IPS-NIHi7 (cell line): ENCODE data around the gene GLP1R.

Experiments used
- DNase-seq: peaks from one replicate; pipeline ENCODE4 v3.0.0; 2012; ENCODE audit warnings: mixed read lengths; ENCODE audit errors: extremely low spot score

Gene GLP1R

GRCh38 chr6:39048481-39049399 lies at the start of gene GLP1R:
Gene GLP1R, plus strand, starts transcription at chr6:39048781. Its CDS starts 60 bp downstream, at chr6:39048841.
- DNase-seq: peak; percentile 71

DNA sequence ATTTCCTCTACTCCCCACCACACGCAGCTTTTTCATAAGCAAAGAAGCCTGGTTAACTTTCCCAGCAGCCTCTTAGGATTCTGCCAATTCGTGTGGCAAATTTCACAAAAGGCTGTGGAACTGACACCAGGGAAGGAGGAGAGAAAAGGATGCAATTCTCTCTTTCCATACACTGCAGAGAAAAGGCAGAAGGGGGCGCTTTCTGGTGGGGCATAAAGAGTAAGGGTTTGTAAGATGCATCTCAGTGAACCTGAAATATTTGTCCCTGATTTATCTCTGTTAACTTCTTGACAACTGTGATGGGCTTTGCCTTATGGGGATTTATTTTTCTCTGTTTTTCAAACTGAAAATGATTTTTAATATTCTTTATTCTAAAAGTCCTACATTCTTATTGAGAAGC lies 45.5 kb upstream of the GLP1R start:
- DNase-seq: peak; percentile 53

GRCh38 chr6:39003492-39003891 lies 45.1 kb upstream of the GLP1R start:
- no peak for DNase-seq

DNA sequence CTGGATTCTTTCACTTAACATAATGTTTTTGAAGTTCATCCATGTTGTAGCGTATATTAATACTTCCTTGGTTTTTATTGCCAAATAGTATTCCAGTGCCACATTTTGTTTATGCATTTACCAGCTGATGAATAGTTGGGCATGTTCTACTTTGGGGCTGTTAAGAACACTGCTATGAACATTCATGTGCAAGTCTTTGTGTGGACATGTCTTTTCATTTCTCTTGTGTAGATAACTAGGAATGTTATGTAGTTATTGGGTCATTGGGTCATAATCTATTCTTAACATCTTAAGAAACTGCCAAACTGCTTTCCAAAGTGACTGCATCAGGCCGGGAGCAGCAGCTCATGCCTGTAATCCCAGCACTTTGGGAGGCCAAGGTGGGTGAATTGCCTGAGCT lies 43.8 kb upstream of the GLP1R start:
- DNase-seq: no peak

DNA sequence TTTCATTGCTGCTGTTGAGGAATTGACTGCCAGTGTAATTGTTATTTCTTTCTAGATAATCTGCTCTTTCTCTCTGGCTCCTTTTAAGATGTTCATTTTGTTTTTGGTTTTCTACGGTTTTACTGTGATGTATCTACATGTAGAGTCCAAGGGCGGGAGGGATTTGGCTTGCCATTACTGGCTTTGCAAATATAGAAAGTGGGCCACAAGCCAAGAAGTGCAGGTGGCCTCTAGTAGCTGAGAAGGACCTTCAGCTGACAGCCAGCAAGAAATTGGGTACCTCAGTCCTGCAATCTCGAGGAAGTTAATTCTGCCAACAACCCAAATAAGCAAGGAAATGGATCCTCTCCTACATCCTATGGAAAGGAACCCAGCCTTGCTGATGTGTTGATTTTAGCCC lies 42.8 kb upstream of the GLP1R start:
- DNase-seq: no peak

GRCh38 chr6:39007575-39007974 lies 41.0 kb upstream of the GLP1R start:
- DNase-seq: no peak

- DNase-seq: no peak
Observed at GRCh38 chr6:39008737-39009136, 39.8 kb upstream of the GLP1R start.

- DNase-seq: no peak
Observed at GRCh38 chr6:39009476-39009875, 39.1 kb upstream of the GLP1R start.

DNA sequence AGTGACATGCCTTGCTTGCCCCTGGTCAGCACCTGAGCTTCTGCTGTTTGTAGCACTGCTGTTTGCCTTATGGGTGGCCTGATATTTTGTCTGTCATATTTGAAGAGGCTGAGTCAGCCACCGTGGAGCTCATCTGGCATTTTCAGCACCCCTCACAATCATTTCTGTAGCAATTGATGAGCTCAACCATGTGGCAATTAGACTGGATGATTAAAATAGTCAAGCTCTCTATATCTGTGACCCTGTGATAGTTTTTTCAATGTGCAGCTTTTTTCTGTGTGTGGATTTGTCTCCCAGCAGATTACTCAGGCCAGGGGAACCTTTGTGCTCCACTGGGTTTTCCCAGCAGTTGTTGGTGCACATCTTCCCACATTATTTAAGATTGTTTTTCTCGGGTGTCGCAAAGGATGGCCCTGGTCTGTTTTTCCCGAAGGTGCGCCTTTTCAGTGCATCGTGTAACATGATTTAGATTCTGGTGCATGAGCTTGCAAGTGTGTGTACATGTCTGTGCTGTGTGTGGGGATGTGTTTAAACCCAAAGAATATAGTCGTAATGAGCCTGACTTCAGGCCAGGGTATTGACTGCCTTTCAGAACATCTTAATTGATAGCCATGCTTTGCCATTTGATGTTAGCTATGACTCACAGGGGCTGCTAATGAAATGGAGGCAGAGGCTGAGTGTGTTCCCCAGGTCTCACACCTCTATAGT lies 31.6 kb upstream of the GLP1R start:
- DNase-seq: no peak

DNA sequence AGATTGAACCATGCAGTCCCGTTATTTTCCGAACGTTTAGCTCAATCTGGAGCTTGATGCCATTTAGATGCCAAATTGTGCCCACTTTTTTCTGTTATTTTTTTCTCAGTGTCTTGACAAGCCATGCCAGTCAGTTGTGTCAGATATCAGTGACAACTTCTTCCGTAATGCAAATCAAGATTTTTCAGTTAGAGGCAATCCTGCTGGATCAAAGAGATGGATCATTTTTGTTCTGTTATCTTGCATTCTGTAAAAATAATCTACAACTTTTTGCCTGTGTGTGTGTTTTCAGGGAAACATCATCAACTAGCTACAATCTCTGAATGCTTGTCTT lies 31.1 kb upstream of the GLP1R start:
- no peak for DNase-seq

- DNase-seq: no peak
Observed at GRCh38 chr6:39018103-39018502, 30.5 kb upstream of the GLP1R start.

DNA sequence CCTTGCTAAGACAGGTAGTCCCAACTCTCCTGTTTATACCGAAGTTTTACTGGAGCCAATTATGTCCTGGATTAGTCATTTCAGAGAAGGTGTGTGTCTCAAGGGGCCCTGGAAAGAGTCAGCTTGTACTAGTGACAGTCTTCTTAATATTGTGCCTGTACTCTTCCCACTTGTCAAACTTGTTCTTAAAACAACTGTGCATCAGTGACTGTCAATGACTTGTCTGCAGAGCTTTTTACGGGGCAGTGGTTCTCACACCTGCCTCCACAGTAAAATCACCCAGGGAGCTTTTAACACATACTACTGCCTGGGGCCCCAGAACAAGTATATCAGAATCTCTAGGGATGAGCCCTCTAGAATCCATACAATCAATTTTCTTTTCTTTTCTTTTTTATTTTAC lies 28.4 kb upstream of the GLP1R start:
- DNase-seq: no peak

DNA sequence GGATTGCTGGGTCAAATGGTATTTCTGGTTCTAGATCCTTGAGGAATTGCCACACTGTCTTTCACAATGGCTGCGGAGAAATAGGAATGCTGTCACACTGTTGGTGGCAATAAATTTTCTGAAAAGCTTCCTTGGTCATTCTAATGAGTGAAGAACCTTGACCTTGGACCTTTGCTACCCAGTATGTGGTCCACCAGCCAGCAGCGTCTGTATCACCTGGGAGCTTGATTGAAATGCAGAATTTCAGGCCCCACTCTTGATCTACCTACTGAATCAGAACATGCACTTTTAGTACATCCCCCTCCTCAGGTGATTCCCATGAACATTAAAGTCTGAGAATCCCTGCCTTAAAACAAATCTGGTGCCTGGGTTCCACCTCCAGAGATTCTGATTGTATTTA lies 27.5 kb upstream of the GLP1R start:
- no peak for DNase-seq

- DNase-seq: no peak
Observed at GRCh38 chr6:39021779-39022178, 26.8 kb upstream of the GLP1R start.

GRCh38 chr6:39026175-39026574 lies 22.4 kb upstream of the GLP1R start:
- DNase-seq: no peak

GRCh38 chr6:39029156-39030011 lies 19.2 kb upstream of the GLP1R start:
- peak; percentile 92 for DNase-seq

GRCh38 chr6:39035681-39036080 lies 12.9 kb upstream of the GLP1R start:
- no peak for DNase-seq

- no peak for DNase-seq
Observed at GRCh38 chr6:39037082-39037508, 11.5 kb upstream of the GLP1R start.

DNA sequence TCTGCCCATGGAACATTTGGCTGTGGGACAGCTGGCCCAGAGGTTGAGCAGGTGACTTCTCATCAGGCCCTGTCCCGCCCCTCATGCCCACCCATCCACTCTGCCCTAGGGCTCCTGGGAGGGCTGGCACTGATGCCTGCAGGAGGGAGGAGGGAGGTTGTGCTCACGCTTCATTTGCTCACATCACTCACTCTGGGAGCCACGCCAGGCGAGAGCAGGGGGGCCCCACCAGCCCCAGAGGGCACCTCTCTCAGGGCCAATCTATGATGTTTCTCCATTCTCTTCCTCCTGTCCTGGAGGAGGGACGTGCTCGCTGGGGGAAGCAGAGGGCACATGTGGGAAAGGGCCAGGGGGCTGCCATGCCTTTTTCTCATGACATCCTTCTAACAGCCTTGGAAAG lies 10.9 kb upstream of the GLP1R start:
- DNase-seq: no peak

- no peak for DNase-seq
Observed at GRCh38 chr6:39040080-39040673, 8.4 kb upstream of the GLP1R start.

DNA sequence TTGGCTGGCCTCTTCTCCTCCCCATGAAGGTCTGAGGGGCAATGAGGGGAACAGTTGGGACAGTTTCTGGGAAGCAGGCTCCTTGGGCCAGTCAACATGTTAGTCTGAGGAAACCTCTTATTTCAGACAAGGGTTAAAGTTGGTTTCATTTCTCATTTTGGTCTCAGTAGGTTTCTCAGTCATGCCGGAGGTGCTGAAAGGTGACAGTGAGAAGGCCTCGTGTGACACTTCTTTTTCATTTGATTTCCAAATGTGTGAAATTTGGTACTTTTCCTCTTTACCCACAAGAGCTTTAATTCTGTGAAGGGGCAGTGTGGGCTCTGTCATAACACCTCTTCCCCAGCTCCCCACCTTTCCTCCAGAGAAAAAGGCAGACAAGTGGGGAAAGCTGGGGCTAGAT lies 7.5 kb upstream of the GLP1R start:
- no peak for DNase-seq

DNA sequence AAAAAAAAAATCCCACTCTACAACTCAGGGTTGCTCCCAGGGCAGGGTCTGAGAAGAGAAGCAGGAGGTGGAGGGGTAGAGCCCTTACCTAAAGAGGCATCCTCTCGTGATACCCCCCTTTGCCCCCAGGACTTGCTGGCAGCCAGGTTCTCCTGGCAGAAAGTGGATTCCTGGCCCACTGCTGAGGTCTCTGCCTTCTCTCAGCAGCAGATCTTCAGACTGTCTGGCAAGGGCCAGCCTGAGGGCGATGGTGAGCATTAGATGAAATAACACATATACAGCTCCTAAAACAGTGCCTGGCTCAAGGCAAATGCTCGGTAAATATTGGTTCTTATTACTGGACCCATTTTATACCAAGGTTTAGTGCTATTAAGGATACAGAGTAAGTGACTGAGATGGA lies 4.8 kb upstream of the GLP1R start:
- DNase-seq: no peak
